Breast epithelium (tissue), 3 donors: ENCODE data around the gene TOR1A.

ENCODE experiments used
- POLR2AphosphoS5 ChIP-seq, 3 donors: sonication (generic); formaldehyde crosslinking; IDR thresholded peaks; one replicate each; pipeline ENCODE4 v1.6.1; 2017; ENCODE audit warnings: antibody characterized with exemption in 3 of 3
- TF ChIP-seq, protein P1 (sequence below), 3 donors: fragments of 450-650 bp; IDR thresholded peaks; one replicate each; pipeline ENCODE4 v1.5.1; 2016 to 2017; ENCODE audit warnings: antibody characterized with exemption in 3 of 3, mild to moderate bottlenecking in 3 of 3, moderate library complexity in 3 of 3

DNA sequence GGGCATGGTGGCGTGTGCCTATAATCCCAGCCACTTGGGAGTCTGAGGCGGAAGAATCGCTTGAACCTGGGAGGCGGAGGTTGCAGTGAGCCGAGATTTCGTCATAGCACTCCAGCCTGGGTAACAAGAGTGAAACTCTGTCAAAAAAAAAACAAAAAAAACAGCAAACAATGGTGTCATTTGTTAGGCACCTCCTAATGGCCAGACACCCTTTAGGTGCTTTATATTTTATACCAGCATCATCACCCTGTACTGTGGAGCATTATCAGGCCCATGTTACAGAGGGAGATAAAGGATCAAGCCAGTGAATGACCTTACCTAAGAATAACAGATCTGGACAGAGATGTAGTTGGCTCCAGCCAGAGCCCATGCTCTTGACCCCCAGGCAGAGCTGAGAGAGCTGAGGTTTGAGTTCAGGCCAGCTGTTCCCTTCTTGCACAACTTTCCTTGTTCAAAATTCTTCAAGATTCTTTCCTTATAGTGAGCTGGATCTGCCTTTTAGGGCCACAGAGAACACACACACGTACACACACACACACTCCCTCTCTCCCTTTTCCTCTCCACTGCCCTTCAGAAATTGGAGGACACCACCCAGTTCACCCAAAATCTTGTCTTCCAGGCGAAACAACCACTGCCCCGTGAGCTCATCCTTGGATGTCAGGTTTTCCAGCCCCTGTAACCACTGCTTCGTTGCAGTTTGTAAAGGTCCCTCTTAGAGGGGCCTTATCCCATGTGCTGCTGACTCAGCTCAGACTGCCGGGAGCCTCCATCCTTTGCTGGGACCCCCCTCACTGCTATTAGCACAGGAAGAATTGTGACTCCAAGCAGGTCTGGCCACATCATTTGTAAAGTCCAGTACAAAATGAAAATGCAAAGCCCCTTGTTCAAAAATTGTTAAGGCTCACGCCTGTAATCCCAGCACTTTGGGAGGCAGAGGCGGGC, 60.7 kb downstream of the TOR1A start:
- TF ChIP-seq POLR2AphosphoS5 (IDR thresholded peaks at IDR 0.05) = peak in 1 of 3 donors; percentile 34
- TF ChIP-seq, protein P1, sequence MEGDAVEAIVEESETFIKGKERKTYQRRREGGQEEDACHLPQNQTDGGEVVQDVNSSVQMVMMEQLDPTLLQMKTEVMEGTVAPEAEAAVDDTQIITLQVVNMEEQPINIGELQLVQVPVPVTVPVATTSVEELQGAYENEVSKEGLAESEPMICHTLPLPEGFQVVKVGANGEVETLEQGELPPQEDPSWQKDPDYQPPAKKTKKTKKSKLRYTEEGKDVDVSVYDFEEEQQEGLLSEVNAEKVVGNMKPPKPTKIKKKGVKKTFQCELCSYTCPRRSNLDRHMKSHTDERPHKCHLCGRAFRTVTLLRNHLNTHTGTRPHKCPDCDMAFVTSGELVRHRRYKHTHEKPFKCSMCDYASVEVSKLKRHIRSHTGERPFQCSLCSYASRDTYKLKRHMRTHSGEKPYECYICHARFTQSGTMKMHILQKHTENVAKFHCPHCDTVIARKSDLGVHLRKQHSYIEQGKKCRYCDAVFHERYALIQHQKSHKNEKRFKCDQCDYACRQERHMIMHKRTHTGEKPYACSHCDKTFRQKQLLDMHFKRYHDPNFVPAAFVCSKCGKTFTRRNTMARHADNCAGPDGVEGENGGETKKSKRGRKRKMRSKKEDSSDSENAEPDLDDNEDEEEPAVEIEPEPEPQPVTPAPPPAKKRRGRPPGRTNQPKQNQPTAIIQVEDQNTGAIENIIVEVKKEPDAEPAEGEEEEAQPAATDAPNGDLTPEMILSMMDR (IDR thresholded peaks at IDR 0.05) = no peak
